ENCODE measurements around the gene CNN2.
A peak's percentile ranks its signal among the peaks of the same experiment; 100 is the strongest.

CNN2 gene

DNA sequence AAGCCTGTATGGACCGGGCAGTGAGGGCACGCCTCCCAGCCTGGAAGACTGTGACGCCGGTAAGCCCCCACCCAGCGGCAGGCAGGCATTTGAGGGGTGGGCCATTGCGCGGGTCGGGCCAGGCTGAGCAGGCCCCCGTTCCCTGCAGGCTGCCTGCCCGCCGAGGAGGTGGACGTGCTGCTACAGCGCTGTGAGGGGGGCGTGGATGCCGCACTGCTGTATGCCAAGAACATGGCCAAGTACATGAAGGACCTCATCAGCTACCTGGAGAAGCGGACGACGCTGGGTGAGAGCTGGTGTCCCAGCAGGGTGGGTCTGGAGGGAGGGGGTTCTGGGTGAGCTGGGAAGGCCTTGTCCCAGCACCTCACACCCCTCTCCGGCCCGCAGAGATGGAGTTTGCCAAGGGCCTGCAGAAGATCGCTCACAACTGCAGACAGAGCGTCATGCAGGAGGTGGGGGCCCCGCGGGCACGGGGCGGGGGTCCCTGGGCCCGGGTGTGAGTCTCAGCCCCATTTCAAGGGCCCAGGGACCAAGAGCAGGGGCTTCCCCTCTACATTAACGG is 47.6 kb downstream of the CNN2 start:
- H3K27me3 ChIP-seq (ENCODE audit: insufficient read depth, poor library complexity, severe bottlenecking), result no peaks in the 10 kb centered on the region
- DNase-seq (ENCODE audit: low read depth in 1 of 2, low spot score in 1 of 2), result no peak
- H3K27ac ChIP-seq (replicated peaks), result peak overlapping the region; percentile 46; the same call in 1 of the 2 replicates
- TF ChIP-seq GABPA (IDR thresholded peaks at IDR 0.05; ENCODE audit: low read depth) (no peak), REST (IDR thresholded peaks at IDR 0.05; ENCODE audit: insufficient replicate concordance, low read depth) (no peak), POLR2AphosphoS5 (IDR thresholded peaks at IDR 0.05; ENCODE audit: low read depth) (no peak; the same call in 1 of the 2 replicates), CTCF (IDR thresholded peaks at IDR 0.05; ENCODE audit: insufficient read depth, low read length) (no peak), SPI1 (IDR thresholded peaks at IDR 0.05; ENCODE audit: borderline replicate concordance, low read depth) (no peak)
- no peak overlapping the region for H3K4me3 ChIP-seq (replicated peaks; ENCODE audit: insufficient read depth, low read length)

DNA sequence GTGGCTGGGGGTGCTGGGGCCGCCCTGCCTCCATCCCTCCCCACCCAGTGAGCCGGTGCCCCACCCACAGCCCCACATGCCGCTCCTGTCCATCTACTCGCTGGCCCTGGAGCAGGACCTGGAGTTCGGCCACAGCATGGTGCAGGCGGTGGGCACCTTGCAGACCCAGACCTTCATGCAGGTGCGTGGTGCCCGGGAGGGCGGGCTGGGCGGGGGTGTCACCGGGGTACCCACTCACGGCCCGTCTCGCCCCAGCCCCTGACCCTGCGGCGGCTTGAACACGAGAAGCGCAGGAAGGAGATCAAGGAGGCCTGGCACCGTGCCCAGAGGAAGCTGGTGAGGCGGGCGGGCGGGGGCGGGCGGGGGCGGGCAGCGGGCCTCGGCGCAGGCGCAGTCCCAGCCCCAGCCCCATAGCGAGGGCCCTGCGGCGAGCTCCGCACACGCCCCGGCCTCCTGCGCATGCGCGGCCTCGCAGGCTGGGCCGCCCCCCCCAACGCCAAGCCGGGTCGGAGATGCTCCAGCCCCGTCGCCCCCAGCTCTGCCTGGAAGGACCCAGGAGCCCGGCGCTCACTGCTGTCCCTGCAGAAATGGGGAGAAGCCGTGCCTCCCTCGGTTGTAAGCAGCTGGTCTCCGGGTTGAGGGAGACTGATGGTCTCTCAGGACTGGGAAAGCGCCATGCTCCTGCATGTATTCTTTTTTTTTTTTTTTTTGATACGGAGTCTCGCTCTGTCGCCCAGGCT is 48.3 kb downstream of the CNN2 start:
- Histone ChIP-seq H3K27ac (replicated peaks) (peak overlapping the region; percentile 46; the same call in 1 of the 2 replicates), H3K4me3 (replicated peaks; ENCODE audit: insufficient read depth, low read length) (no peak overlapping the region), H3K27me3 (ENCODE audit: insufficient read depth, poor library complexity, severe bottlenecking) (no peaks in the 10 kb centered on the region)
- TF ChIP-seq SPI1 (IDR thresholded peaks at IDR 0.05; ENCODE audit: borderline replicate concordance, low read depth) (no peak), REST (IDR thresholded peaks at IDR 0.05; ENCODE audit: insufficient replicate concordance, low read depth) (no peak), POLR2AphosphoS5 (IDR thresholded peaks at IDR 0.05; ENCODE audit: low read depth) (no peak), GABPA (IDR thresholded peaks at IDR 0.05; ENCODE audit: low read depth) (no peak), CTCF (IDR thresholded peaks at IDR 0.05; ENCODE audit: insufficient read depth, low read length) (no peak)
- DNase-seq (ENCODE audit: low read depth in 1 of 2, low spot score in 1 of 2), result peak in 1 of 2 experiments; percentile 90

- Histone ChIP-seq H3K4me3 (replicated peaks; ENCODE audit: insufficient read depth, low read length) (no peak overlapping the region), H3K27me3 (ENCODE audit: insufficient read depth, poor library complexity, severe bottlenecking) (no peaks in the 10 kb centered on the region), H3K27ac (replicated peaks) (0 out of 2 replicates have a peak overlapping the region, but pooled peaks have one; percentile 13)
- TF ChIP-seq GABPA (IDR thresholded peaks at IDR 0.05; ENCODE audit: low read depth) (no peak), POLR2AphosphoS5 (IDR thresholded peaks at IDR 0.05; ENCODE audit: low read depth) (no peak), REST (IDR thresholded peaks at IDR 0.05; ENCODE audit: insufficient replicate concordance, low read depth) (no peak), SPI1 (IDR thresholded peaks at IDR 0.05; ENCODE audit: borderline replicate concordance, low read depth) (no peak), CTCF (IDR thresholded peaks at IDR 0.05; ENCODE audit: insufficient read depth, low read length) (no peak)
- no peak for DNase-seq (ENCODE audit: low read depth in 1 of 2, low spot score in 1 of 2)
Observed at GRCh38 chr19:1076046-1076386, 49.6 kb downstream of the CNN2 start.

Measured in HL-60 (cell line).